ENCODE data around the gene SIRT3.
"Not testable (repeated sequence)": the region's sequence is repeated elsewhere in the genome, so short reads cannot be mapped to it uniquely, and the experiment has no call there.

Gene SIRT3

GRCh38 chr11:198236-198806 is 37.8 kb downstream of the SIRT3 start:
- no peaks in the 10 kb centered on the region for H3K27me3 ChIP-seq (ENCODE audit: insufficient read depth, poor library complexity, severe bottlenecking)
- TF ChIP-seq POLR2AphosphoS5 (IDR thresholded peaks at IDR 0.05; ENCODE audit: low read depth) = no peak
- no peak for TF ChIP-seq REST (IDR thresholded peaks at IDR 0.05; ENCODE audit: insufficient replicate concordance, low read depth)
- TF ChIP-seq SPI1 (IDR thresholded peaks at IDR 0.05; ENCODE audit: borderline replicate concordance, low read depth) = no peak
- TF ChIP-seq CTCF (IDR thresholded peaks at IDR 0.05; ENCODE audit: insufficient read depth, low read length) = no peak
- no peak for TF ChIP-seq GABPA (IDR thresholded peaks at IDR 0.05; ENCODE audit: low read depth)
- no peak overlapping the region for H3K27ac ChIP-seq (replicated peaks)
- no peak overlapping the region for H3K4me3 ChIP-seq (replicated peaks; ENCODE audit: insufficient read depth, low read length)
- peak in 1 of 2 experiments; percentile 0 for DNase-seq (ENCODE audit: low read depth in 1 of 2, low spot score in 1 of 2)

GRCh38 chr11:197741-198235 is 38.4 kb downstream of the SIRT3 start:
- Histone ChIP-seq H3K27me3 (ENCODE audit: insufficient read depth, poor library complexity, severe bottlenecking) (no peaks in the 10 kb centered on the region), H3K4me3 (replicated peaks; ENCODE audit: insufficient read depth, low read length) (no peak overlapping the region), H3K27ac (replicated peaks) (no peak overlapping the region)
- peak in 1 of 2 experiments; percentile 0 for DNase-seq (ENCODE audit: low read depth in 1 of 2, low spot score in 1 of 2)
- TF ChIP-seq REST (IDR thresholded peaks at IDR 0.05; ENCODE audit: insufficient replicate concordance, low read depth) = no peak
- TF ChIP-seq GABPA (IDR thresholded peaks at IDR 0.05; ENCODE audit: low read depth) = no peak
- TF ChIP-seq CTCF (IDR thresholded peaks at IDR 0.05; ENCODE audit: insufficient read depth, low read length) = no peak
- TF ChIP-seq POLR2AphosphoS5 (IDR thresholded peaks at IDR 0.05; ENCODE audit: low read depth) = no peak
- no peak for TF ChIP-seq SPI1 (IDR thresholded peaks at IDR 0.05; ENCODE audit: borderline replicate concordance, low read depth)

- Histone ChIP-seq H3K27ac (replicated peaks) (no peak overlapping the region), H3K27me3 (ENCODE audit: insufficient read depth, poor library complexity, severe bottlenecking) (no peaks in the 10 kb centered on the region), H3K4me3 (replicated peaks; ENCODE audit: insufficient read depth, low read length) (no peak overlapping the region)
- DNase-seq (ENCODE audit: low read depth in 1 of 2, low spot score in 1 of 2) = peak in 1 of 2 experiments; percentile 0
- no peak for TF ChIP-seq POLR2AphosphoS5 (IDR thresholded peaks at IDR 0.05; ENCODE audit: low read depth)
- no peak for TF ChIP-seq REST (IDR thresholded peaks at IDR 0.05; ENCODE audit: insufficient replicate concordance, low read depth)
- TF ChIP-seq GABPA (IDR thresholded peaks at IDR 0.05; ENCODE audit: low read depth) = no peak
- TF ChIP-seq CTCF (IDR thresholded peaks at IDR 0.05; ENCODE audit: insufficient read depth, low read length) = no peak
- TF ChIP-seq SPI1 (IDR thresholded peaks at IDR 0.05; ENCODE audit: borderline replicate concordance, low read depth) = no peak
Measured at GRCh38 chr11:196786-197731, 39.1 kb downstream of the SIRT3 start.

- not testable (repeated sequence) for H3K27ac ChIP-seq (replicated peaks); DNase-seq (ENCODE audit: low read depth in 1 of 2, low spot score in 1 of 2); H3K4me3 ChIP-seq (replicated peaks; ENCODE audit: insufficient read depth, low read length); H3K27me3 ChIP-seq (ENCODE audit: insufficient read depth, poor library complexity, severe bottlenecking)
Measured at GRCh38 chr11:193481-193880, 42.7 kb downstream of the SIRT3 start.

- not testable (repeated sequence) for H3K27ac ChIP-seq (replicated peaks); H3K27me3 ChIP-seq (ENCODE audit: insufficient read depth, poor library complexity, severe bottlenecking); H3K4me3 ChIP-seq (replicated peaks; ENCODE audit: insufficient read depth, low read length); DNase-seq (ENCODE audit: low read depth in 1 of 2, low spot score in 1 of 2)
Measured at GRCh38 chr11:192674-193128, 43.4 kb downstream of the SIRT3 start, which contains the start of gene SCGB1C1. TSS of gene SCGB1C1 (plus strand) at chr11:193078. CDS start at chr11:193100, 22 bp downstream.

Data from HL-60 (cell line).